Cardiac fibroblast (primary cell): ENCODE measurements around the gene AKAP12.
"Not testable (repeated sequence)": the region's sequence is repeated elsewhere in the genome, so short reads cannot be mapped to it uniquely, and the experiment has no call there.

ENCODE experiments used
- DNase-seq, 2 donors: peaks; one replicate each; pipeline versions ENCODE4 v3.0.0 to v3.0.0-alpha.2; 2010; ENCODE audit warnings: low read depth in 2 of 2
- H3K4me3 ChIP-seq, 2 donors: replicated peaks in 1 of 2; 1 replicate in 1 of 2; 2 replicates in 1 of 2; pipeline ENCODE4 v1.5.1; 2011; ENCODE audit warnings: low read depth in 2 of 2, low read length in 2 of 2, mild to moderate bottlenecking in 2 of 2, moderate library complexity in 1 of 2
- CTCF ChIP-seq: IDR thresholded peaks from one replicate; pipeline ENCODE4 v1.5.1; 2011; ENCODE audit warnings: low read depth, mild to moderate bottlenecking, low read length, inconsistent platforms

AKAP12 gene

GRCh38 chr6:151381722-151382121 lies 142.0 kb downstream of the AKAP12 start:
- H3K4me3 ChIP-seq: no peak overlapping the region
- DNase-seq: no peak
- no peak for TF ChIP-seq CTCF

- H3K4me3 ChIP-seq, DNase-seq: not testable (repeated sequence)
Observed at GRCh38 chr6:151382631-151383030, 142.9 kb downstream of the AKAP12 start.

GRCh38 chr6:151384151-151384550 lies 144.4 kb downstream of the AKAP12 start:
- no peak overlapping the region for H3K4me3 ChIP-seq
- no peak for TF ChIP-seq CTCF
- no peak for DNase-seq

- no peak for TF ChIP-seq CTCF
- no peak for DNase-seq
- H3K4me3 ChIP-seq: no peak overlapping the region
Observed at GRCh38 chr6:151385177-151385576, 145.4 kb downstream of the AKAP12 start.

GRCh38 chr6:151387175-151387970 lies 147.6 kb downstream of the AKAP12 start:
- DNase-seq: peak; percentile 45 to 67
- TF ChIP-seq CTCF: no peak
- no peak overlapping the region for H3K4me3 ChIP-seq

- no peak overlapping the region for H3K4me3 ChIP-seq
- no peak for DNase-seq
- TF ChIP-seq CTCF: no peak
Observed at GRCh38 chr6:151388236-151388635, 148.5 kb downstream of the AKAP12 start.

GRCh38 chr6:151388997-151389617 lies 149.3 kb downstream of the AKAP12 start:
- peak overlapping the region; percentile 67 to 75 for H3K4me3 ChIP-seq
- no peak for DNase-seq
- TF ChIP-seq CTCF: no peak
